ENCODE results near the gene HGS.

The HGS gene

DNA sequence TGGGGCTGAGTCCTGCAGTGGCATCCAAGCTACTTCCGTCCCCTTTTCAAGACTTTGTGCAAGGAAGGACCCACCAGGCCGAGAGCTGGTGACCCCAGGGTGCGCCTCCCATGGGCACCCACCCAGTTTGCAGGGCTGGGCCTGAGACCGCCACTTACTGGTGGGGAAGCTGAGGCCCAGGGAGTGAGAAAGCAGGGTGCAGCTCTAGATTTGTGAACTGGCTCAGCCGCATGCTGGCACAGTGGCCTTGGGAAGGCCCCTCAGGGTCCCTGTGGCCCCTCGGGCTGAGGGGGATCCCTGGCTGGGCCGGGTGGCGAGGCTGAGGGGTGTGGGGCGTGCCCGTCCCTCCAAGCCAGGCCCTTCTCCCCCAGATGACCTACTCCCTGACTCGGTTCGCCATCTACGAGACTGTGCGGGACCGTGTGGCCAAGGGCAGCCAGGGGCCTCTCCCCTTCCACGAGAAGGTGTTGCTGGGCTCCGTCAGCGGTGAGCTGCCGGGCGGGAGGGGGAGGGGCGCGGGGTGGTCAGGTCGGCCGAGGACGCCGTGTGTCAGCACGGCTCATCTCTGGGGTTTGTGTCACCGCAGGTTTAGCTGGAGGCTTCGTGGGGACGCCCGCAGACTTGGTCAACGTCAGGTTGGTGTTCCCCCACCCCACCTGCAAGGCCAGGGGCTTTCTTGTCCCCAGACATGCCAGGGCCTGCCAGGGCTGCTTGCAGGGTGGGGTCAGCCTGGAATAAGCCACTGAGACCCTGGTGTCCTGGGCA, 31.5 kb downstream of the HGS start:
- Histone ChIP-seq H3K36me3 (ENCODE audit: control insufficient read depth, low read length) (peaks cover 36% of the 10 kb centered on the region), H3K4me1 (ENCODE audit: control insufficient read depth, low read length) (peaks cover 27% of the 10 kb centered on the region), H3K4me3 (ENCODE audit: low read length) (no peak overlapping the region), H3K27ac (ENCODE audit: low read depth, low read length) (no peak overlapping the region), H4K20me1 (ENCODE audit: control insufficient read depth, insufficient read depth, low read depth, low read length) (no peaks in the 10 kb centered on the region), H3K27me3 (ENCODE audit: control insufficient read depth, low read length) (no peaks in the 10 kb centered on the region), H3K79me2 (ENCODE audit: control insufficient read depth, low read length) (peaks cover 35% of the 10 kb centered on the region), H3K9me3 (ENCODE audit: control insufficient read depth, insufficient read depth, low read length) (no peaks in the 10 kb centered on the region), H3K4me2 (ENCODE audit: low read length) (no peak overlapping the region), H3F3A (ENCODE audit: control insufficient read depth, insufficient read depth) (peaks cover 3% of the 10 kb centered on the region), H3K9me2 (replicated peaks; ENCODE audit: control insufficient read depth, low read length) (no peaks in the 10 kb centered on the region)
- TF ChIP-seq EZH2phosphoT487 (IDR thresholded peaks at IDR 0.05; ENCODE audit: borderline replicate concordance, low read length) = no peak

DNA sequence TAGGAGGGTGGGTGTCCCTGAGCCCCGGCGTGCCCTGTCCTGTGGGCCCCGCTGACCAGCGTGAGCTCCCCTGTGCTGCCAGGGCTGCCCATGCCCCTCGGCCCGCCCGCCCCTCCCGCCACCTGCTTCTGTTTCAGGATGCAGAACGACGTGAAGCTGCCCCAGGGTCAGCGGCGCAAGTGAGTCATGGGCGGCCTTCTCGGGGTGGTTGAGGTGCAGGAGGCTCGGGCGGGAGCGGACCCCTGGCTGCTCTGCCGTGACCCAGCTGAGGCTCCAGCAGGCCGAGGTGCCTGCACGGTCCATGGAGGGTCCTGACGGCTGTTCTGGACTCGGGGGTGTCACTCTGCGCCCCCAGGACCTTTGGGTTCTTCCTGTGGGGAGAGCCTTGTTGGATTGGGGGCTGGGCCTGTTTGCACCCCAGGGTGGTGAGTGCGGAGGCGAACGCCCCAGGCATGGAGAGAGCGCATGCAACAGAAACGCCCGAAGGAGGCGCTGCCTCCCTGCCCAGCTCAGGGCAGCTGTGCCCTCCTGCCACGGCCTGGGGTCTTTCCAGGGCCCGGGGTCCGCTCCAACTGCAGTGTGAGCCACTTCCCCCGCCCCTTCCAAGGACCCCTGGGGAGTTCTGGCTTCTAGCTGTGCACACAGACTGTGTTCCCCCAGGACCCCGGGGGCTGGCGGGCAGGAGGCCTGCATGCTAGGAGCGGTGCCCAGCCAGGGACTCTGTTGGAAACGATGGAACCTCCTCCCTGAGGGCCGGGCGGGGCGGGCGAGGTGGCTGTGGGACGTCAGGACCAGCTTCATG, 32.3 kb downstream of the HGS start:
- Histone ChIP-seq H3F3A (ENCODE audit: control insufficient read depth, insufficient read depth) (peaks cover 2% of the 10 kb centered on the region; the same call in 1 of the 2 replicates), H3K9me3 (ENCODE audit: control insufficient read depth, insufficient read depth, low read length) (no peaks in the 10 kb centered on the region), H3K27ac (ENCODE audit: low read depth, low read length) (no peak overlapping the region), H3K27me3 (ENCODE audit: control insufficient read depth, low read length) (no peaks in the 10 kb centered on the region), H3K4me2 (ENCODE audit: low read length) (no peak overlapping the region), H3K4me3 (ENCODE audit: low read length) (no peak overlapping the region), H4K20me1 (ENCODE audit: control insufficient read depth, insufficient read depth, low read depth, low read length) (no peaks in the 10 kb centered on the region), H3K36me3 (ENCODE audit: control insufficient read depth, low read length) (peaks cover 38% of the 10 kb centered on the region), H3K9me2 (replicated peaks; ENCODE audit: control insufficient read depth, low read length) (no peaks in the 10 kb centered on the region), H3K79me2 (ENCODE audit: control insufficient read depth, low read length) (peaks cover 35% of the 10 kb centered on the region), H3K4me1 (ENCODE audit: control insufficient read depth, low read length) (peaks cover 19% of the 10 kb centered on the region)
- no peak for TF ChIP-seq EZH2phosphoT487 (IDR thresholded peaks at IDR 0.05; ENCODE audit: borderline replicate concordance, low read length)
- TF ChIP-seq, protein P1, sequence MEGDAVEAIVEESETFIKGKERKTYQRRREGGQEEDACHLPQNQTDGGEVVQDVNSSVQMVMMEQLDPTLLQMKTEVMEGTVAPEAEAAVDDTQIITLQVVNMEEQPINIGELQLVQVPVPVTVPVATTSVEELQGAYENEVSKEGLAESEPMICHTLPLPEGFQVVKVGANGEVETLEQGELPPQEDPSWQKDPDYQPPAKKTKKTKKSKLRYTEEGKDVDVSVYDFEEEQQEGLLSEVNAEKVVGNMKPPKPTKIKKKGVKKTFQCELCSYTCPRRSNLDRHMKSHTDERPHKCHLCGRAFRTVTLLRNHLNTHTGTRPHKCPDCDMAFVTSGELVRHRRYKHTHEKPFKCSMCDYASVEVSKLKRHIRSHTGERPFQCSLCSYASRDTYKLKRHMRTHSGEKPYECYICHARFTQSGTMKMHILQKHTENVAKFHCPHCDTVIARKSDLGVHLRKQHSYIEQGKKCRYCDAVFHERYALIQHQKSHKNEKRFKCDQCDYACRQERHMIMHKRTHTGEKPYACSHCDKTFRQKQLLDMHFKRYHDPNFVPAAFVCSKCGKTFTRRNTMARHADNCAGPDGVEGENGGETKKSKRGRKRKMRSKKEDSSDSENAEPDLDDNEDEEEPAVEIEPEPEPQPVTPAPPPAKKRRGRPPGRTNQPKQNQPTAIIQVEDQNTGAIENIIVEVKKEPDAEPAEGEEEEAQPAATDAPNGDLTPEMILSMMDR (IDR thresholded peaks at IDR 0.05; ENCODE audit: low read depth, low read length, poor library complexity, severe bottlenecking) = no peak

DNA sequence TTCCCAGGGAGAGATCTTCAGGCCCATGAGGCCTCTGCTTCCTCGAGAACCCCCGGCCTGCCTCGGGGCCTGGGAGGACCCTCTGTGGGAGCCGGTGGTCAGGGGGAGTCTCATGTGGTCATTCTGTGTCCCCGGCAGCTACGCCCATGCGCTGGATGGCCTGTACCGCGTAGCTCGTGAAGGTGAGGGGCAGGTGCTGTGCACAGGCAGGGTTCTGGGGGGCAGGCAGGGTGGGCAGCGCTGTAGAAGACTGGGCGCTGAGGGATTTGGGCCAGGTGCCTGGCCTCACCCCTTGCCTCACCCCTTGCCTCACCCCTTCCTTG, 32.8 kb downstream of the HGS start:
- peaks cover 38% of the 10 kb centered on the region for H3K36me3 ChIP-seq (ENCODE audit: control insufficient read depth, low read length)
- no peaks in the 10 kb centered on the region for H3K9me2 ChIP-seq (replicated peaks; ENCODE audit: control insufficient read depth, low read length)
- H3K27ac ChIP-seq (ENCODE audit: low read depth, low read length) = no peak overlapping the region
- H3F3A ChIP-seq (ENCODE audit: control insufficient read depth, insufficient read depth) = no peaks in the 10 kb centered on the region
- no peaks in the 10 kb centered on the region for H4K20me1 ChIP-seq (ENCODE audit: control insufficient read depth, insufficient read depth, low read depth, low read length)
- H3K9me3 ChIP-seq (ENCODE audit: control insufficient read depth, insufficient read depth, low read length) = no peaks in the 10 kb centered on the region
- H3K4me3 ChIP-seq (ENCODE audit: low read length) = no peak overlapping the region
- no peaks in the 10 kb centered on the region for H3K27me3 ChIP-seq (ENCODE audit: control insufficient read depth, low read length)
- TF ChIP-seq, protein P1 (IDR thresholded peaks at IDR 0.05; ENCODE audit: low read depth, low read length, poor library complexity, severe bottlenecking) = no peak
- no peak for TF ChIP-seq EZH2phosphoT487 (IDR thresholded peaks at IDR 0.05; ENCODE audit: borderline replicate concordance, low read length)
- H3K4me2 ChIP-seq (ENCODE audit: low read length) = no peak overlapping the region
- H3K79me2 ChIP-seq (ENCODE audit: control insufficient read depth, low read length) = peaks cover 32% of the 10 kb centered on the region
- peaks cover 14% of the 10 kb centered on the region for H3K4me1 ChIP-seq (ENCODE audit: control insufficient read depth, low read length)

Data from DOHH2 (cell line).